LNCAP (cell line): Measurements from ENCODE around the gene CA5A.

Experiments
- CTCF ChIP-seq: fragments of 450-650 bp; IDR thresholded peaks from 2 replicates; pipeline ENCODE4 v1.5.1; 2017; ENCODE audit warnings: mild to moderate bottlenecking

Gene CA5A

GRCh38 chr16:87848676-87849345 lies 87.5 kb downstream of the CA5A start:
- TF ChIP-seq CTCF: no peak

- TF ChIP-seq CTCF: no peak
Observed at GRCh38 chr16:87847785-87848675, 88.3 kb downstream of the CA5A start.

- no peak for TF ChIP-seq CTCF
Observed at GRCh38 chr16:87847467-87847784, 88.9 kb downstream of the CA5A start.

- TF ChIP-seq CTCF: no peak
Observed at GRCh38 chr16:87846705-87847466, 89.4 kb downstream of the CA5A start.

GRCh38 chr16:87845807-87846619 lies 90.3 kb downstream of the CA5A start:
- no peak for TF ChIP-seq CTCF

GRCh38 chr16:87845213-87845612 lies 91.1 kb downstream of the CA5A start:
- no peak for TF ChIP-seq CTCF

GRCh38 chr16:87844809-87845208 lies 91.5 kb downstream of the CA5A start:
- TF ChIP-seq CTCF: no peak
